K562 (cell line): Measurements from ENCODE around the gene CKLF. TPM values are rescaled to one million over a fixed set of nuclear protein-coding genes. Genes with fewer than 3 reads are reported as not detected.
A peak's percentile ranks its signal among the peaks of the same experiment; 100 is the strongest.

Experiments
- ATAC-seq: fragments of 200-7000 bp; cut with Tn5 transposase; 3 replicates; pipeline ENCODE4 v1.9.1; 2020; ENCODE audit warnings: moderate library complexity
- BruUV-seq: library from RNA; stranded (reverse); fragments of 400-500 nt; replicated peaks from 2 replicates; lab custom pipeline; 2021; lab: Mats Ljungman, UMichigan
- CTCF ChIA-PET: fragments of 300-600 bp; formaldehyde crosslinking; extraction: SDS; loops from one replicate; lab custom pipeline; 2021; ENCODE audit warnings: low intra/inter-chr PET ratio; lab: Yijun Ruan, JAX
- POLR2A ChIA-PET: fragments of 300-600, 350-650 bp; sonication (Branson Sonifier 250); formaldehyde crosslinking; extraction: SDS; loops from one replicate; lab custom pipeline; 2021; ENCODE audit warnings: antibody characterized with exemption, inconsistent platforms; lab: Yijun Ruan, JAX
- DNase-seq, 4 experiments: peaks; one replicate each; pipeline versions ENCODE4 v3.0.0 to v3.0.0-alpha.2; 2011 to 2018; ENCODE audit warnings: low spot score in 3 of 4, mixed read lengths in 3 of 4; ENCODE audit errors: extremely low read depth in 1 of 4
- FAIRE-seq: peaks from 2 replicates; lab custom pipeline; 2011; peaks lifted over from hg19 to GRCh38; lab: Jason Lieb, UNC
- H2AFZ ChIP-seq: 2 replicates; pipeline ENCODE4 v1.6.0; 2011; ENCODE audit warnings: low read depth, low read length, control low read depth, inconsistent platforms
- H3K27ac ChIP-seq: fragments of 200-600 bp; 3 replicates; pipeline ENCODE4 v1.8.0; 2011; ENCODE audit warnings: low read depth, mild to moderate bottlenecking, control low read depth, inconsistent platforms, low read length, moderate library complexity, mixed read lengths; ENCODE audit errors: extremely low read depth
- H3K27me3 ChIP-seq, 2 experiments: fragments of 300-600 bp in 1 of 2; 2 replicates in 1 of 2; 3 replicates in 1 of 2; pipeline versions ENCODE4 v1.6.0 to v1.8.0; 2011; ENCODE audit warnings: inconsistent platforms in 2 of 2, low read length in 2 of 2, mild to moderate bottlenecking in 1 of 2, mixed read lengths in 1 of 2, moderate library complexity in 1 of 2; ENCODE audit not compliant: control insufficient read depth in 2 of 2, insufficient read depth in 2 of 2
- H3K36me3 ChIP-seq: fragments of 300-600 bp; 3 replicates; pipeline ENCODE4 v1.8.0; 2011; ENCODE audit warnings: mild to moderate bottlenecking, low read length, inconsistent platforms; ENCODE audit not compliant: control insufficient read depth, insufficient read depth
- H3K4me1 ChIP-seq, 2 experiments: fragments of 200-600 bp in 1 of 2; replicated peaks in 1 of 2; 2 replicates in 1 of 2; 3 replicates in 1 of 2; pipeline versions ENCODE4 v1.5.1 to v1.8.0; 2011; ENCODE audit warnings: inconsistent platforms in 2 of 2, low read length in 2 of 2, mild to moderate bottlenecking in 1 of 2, mixed read lengths in 1 of 2, moderate library complexity in 1 of 2; ENCODE audit not compliant: control insufficient read depth in 2 of 2, insufficient read depth in 2 of 2
- H3K4me2 ChIP-seq: 2 replicates; pipeline ENCODE4 v1.6.1; 2011; ENCODE audit warnings: low read length, control low read depth, inconsistent platforms, mixed read lengths; ENCODE audit not compliant: insufficient read depth
- H3K4me3 ChIP-seq: fragments of 200-600 bp; sonication (generic), shearing (Covaris generic); 2 replicates; pipeline ENCODE4 v1.5.1; 2016; ENCODE audit warnings: control low read depth, inconsistent platforms
- H3K79me2 ChIP-seq: fragments of 200-600 bp; 3 replicates; pipeline ENCODE4 v1.8.0; 2011; ENCODE audit warnings: low read length, inconsistent platforms; ENCODE audit not compliant: control insufficient read depth, insufficient read depth
- H3K9ac ChIP-seq, 2 experiments: 2 replicates each; pipeline versions ENCODE4 v1.6.0 to v1.6.1; 2011; ENCODE audit warnings: low read depth in 2 of 2, low read length in 2 of 2, control low read depth in 1 of 2, inconsistent platforms in 1 of 2, mild to moderate bottlenecking in 1 of 2, mixed read lengths in 1 of 2; ENCODE audit not compliant: insufficient read depth in 1 of 2
- H3K9me1 ChIP-seq: one replicate; pipeline ENCODE4 v1.6.0; 2011; ENCODE audit warnings: inconsistent platforms, mild to moderate bottlenecking, low read length, moderate library complexity; ENCODE audit not compliant: control insufficient read depth, insufficient read depth
- H3K9me3 ChIP-seq: replicated peaks from 2 replicates; pipeline ENCODE4 v1.5.1; 2011; ENCODE audit warnings: low read depth, low read length, inconsistent platforms; ENCODE audit not compliant: control insufficient read depth, insufficient read depth
- H4K20me1 ChIP-seq: replicated peaks from 2 replicates; pipeline ENCODE4 v1.6.1; 2011; ENCODE audit warnings: low read length, inconsistent platforms, mixed read lengths; ENCODE audit not compliant: control insufficient read depth, insufficient read depth
- CHD1 ChIP-seq: fragments of 200-600 bp; sonication (generic); IDR thresholded peaks from one replicate; pipeline ENCODE4 v1.6.1; 2012; ENCODE audit warnings: mild to moderate bottlenecking, moderate library complexity, low read length, inconsistent platforms
- EGR1 ChIP-seq: fragments of 450-650 bp; conservative IDR thresholded peaks from 2 replicates; pipeline ENCODE4 v1.6.1; 2017; ENCODE audit warnings: mild to moderate bottlenecking
- GABPB1 ChIP-seq: sonication (generic); formaldehyde crosslinking; IDR thresholded peaks from 2 replicates; pipeline ENCODE4 v1.8.0; 2022; ENCODE audit warnings: mild to moderate bottlenecking, missing genetic modification reagents
- HNRNPUL1 ChIP-seq: fragments of 200-400 bp; formaldehyde crosslinking; IDR thresholded peaks from 2 replicates; pipeline ENCODE4 v1.6.1; 2017; ENCODE audit warnings: low read length
- MXI1 ChIP-seq: IDR thresholded peaks from 2 replicates; pipeline ENCODE4 v1.6.1; 2011; ENCODE audit warnings: low read depth, mild to moderate bottlenecking, improper control_type of control experiment, low read length
- NFYB ChIP-seq: IDR thresholded peaks from 2 replicates; pipeline ENCODE4 v1.6.1; 2011; ENCODE audit warnings: mild to moderate bottlenecking, moderate library complexity; ENCODE audit not compliant: insufficient read length; ENCODE audit errors: extremely low read depth
- PHB ChIP-seq: fragments of 250-450 bp; sonication (Bioruptor Pico); IDR thresholded peaks from 2 replicates; pipeline ENCODE4 v1.5.0; 2021
- SAFB2 ChIP-seq: fragments of 200-400 bp; formaldehyde crosslinking; IDR thresholded peaks from 2 replicates; pipeline ENCODE4 v1.6.1; 2018; ENCODE audit warnings: borderline replicate concordance, low read length, low read depth, moderate library complexity; ENCODE audit not compliant: severe bottlenecking
- SNIP1 ChIP-seq: fragments of 450-650 bp; IDR thresholded peaks from 2 replicates; pipeline ENCODE4 v1.7.1; 2017; ENCODE audit warnings: low read depth, mild to moderate bottlenecking
- SREBF1 ChIP-seq: fragments of 150-350 bp; IDR thresholded peaks from 2 replicates; pipeline ENCODE4 v1.6.1; 2014; ENCODE audit warnings: antibody characterized with exemption, low read depth, low read length, borderline replicate concordance
- ZNF444 ChIP-seq: fragments of 250-450 bp; sonication (Bioruptor Pico); IDR thresholded peaks from 2 replicates; pipeline ENCODE4 v1.4.0; 2020; ENCODE audit warnings: mild to moderate bottlenecking, moderate library complexity
- WGBS: fragments of 100-300 bp; shearing (Covaris generic); methylation state at CpG from one replicate; pipeline ENCODE4 v1.1.6; 2016; ENCODE audit warnings: low coverage, mixed read lengths; ENCODE audit not compliant: insufficient coverage; ENCODE audit errors: missing lambda C conversion rate; 5-methylcytosine and 5-hydroxymethylcytosine counted together
- in situ Hi-C: fragments of 300-500 bp; cut with MboI; formaldehyde crosslinking; loops from 4 replicates; pipeline ENCODE4 v1.15.0; 2018; ENCODE audit warnings: inconsistent platforms, mixed read lengths
- intact Hi-C: fragments of 100-400 bp; cut with micrococcal nuclease; formaldehyde crosslinking; loops from 2 replicates; pipeline ENCODE4 v1.14.2; 2022
- polyA plus RNA-seq, 8 experiments: library from polyadenylated mRNA; depleted of rRNA in 4 of 8; stranded (reverse) in 5 of 8; unstranded in 3 of 8; fragments of >200 nt; fragmentation: Nextera tagmentation in 2 of 8; fragmentation: Illumina TruSeq in 1 of 8; extraction: Ambion mirVana in 2 of 8; extraction: Trizol in 1 of 8; gene quantifications; 2 replicates each; pipeline versions ENCODE4 v1.2.1 to v1.2.3, GENCODE V29; 2011 to 2014; ENCODE audit warnings: inconsistent platforms in 1 of 8, missing spikeins in 1 of 8
- total RNA-seq, 7 experiments: library from RNA; depleted of rRNA in 6 of 7; stranded (reverse); fragments of >200 nt in 6 of 7; fragmentation: Illumina TruSeq in 2 of 7; extraction: Trizol in 2 of 7; gene quantifications; 2 replicates each; pipeline versions ENCODE4 v1.2.1 to v1.2.3, GENCODE V29; 2011 to 2021; ENCODE audit warnings: low replicate concordance in 1 of 7
- TF ChIP-seq, protein P1 (sequence below): IDR thresholded peaks from 2 replicates; pipeline ENCODE4 v1.6.1; 2012; ENCODE audit warnings: low read depth, low read length, improper control_type of control experiment, borderline replicate concordance

Gene CKLF
- total and polyA plus RNA-seq, 9 of the 15 experiments (the other 6 are each of a cell fraction or from before 2014, with no cell fraction given): 84.8 to 322 (median 118) TPM

DNA sequence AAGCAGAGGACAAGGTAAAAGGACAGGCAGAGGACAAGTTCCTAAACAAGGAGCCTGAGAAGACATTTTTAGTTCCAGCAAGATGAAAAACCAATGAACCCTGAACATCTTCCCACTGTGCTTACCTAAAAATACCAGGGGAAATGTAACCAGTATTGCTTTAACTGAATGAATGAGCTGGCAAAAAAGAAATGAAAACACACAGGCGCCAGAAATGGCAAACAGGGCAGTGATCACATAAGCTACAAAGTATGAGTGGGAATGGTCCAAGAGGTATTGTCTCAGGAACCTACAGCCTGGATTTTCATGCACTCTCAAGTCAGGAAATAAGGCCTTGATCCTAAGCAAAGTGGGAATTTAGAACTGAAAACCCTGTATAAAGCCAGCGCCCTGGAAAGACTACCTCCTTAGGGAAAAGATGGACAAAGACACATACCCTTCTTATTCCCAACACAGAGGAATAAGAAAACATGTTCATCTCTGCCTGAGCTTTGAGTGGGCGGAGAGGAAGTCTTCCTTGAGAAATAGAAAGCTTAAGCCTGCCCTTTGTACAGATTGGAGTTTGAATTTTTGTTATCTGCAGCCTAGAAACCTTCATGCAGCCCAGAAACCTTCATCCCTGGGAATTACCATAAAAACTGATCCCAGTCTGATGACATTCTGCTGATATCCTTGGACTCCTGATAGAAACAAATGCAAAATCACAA, 29.0 kb downstream of the CKLF start:
- no peak overlapping the region for H3K4me2 ChIP-seq
- DNase-seq (no peak), ATAC-seq (no peak), FAIRE-seq (no peak)
- BruUV-seq: no TSS peak
- H3K9ac ChIP-seq: no peak overlapping the region
- no peaks in the 10 kb centered on the region for H3K9me1 ChIP-seq
- 15% methylated on average over 3 of the region's 3 CpGs for WGBS
- peaks cover 0 to 9% of the 10 kb centered on the region in 2 experiments; a peak in 3 of 5 replicates for H3K4me1 ChIP-seq
- ChIA-PET POLR2A (interaction anchor here (1.0 kb wide), 2 partner anchors 9 to 12 kb away, joined by 3 to 4 read pairs; no protein-coding TSS in a partner anchor), CTCF (no interaction called here)
- intact Hi-C loops: no loop called here
- no peaks in the 10 kb centered on the region for H3K79me2 ChIP-seq
- TF ChIP-seq CHD1 (no peak), EGR1 (peak; percentile 58)
- in situ Hi-C loops: no loop called here
- no peak overlapping the region for H3K4me3 ChIP-seq
- H3K36me3 ChIP-seq: no peaks in the 10 kb centered on the region
- H4K20me1 ChIP-seq: no peaks in the 10 kb centered on the region
- H3K9me3 ChIP-seq: no peaks in the 10 kb centered on the region
- no peak overlapping the region for H2AFZ ChIP-seq
- no peak overlapping the region for H3K27ac ChIP-seq
- H3K27me3 ChIP-seq: peaks cover 4 to 16% of the 10 kb centered on the region in 2 experiments; a peak in 4 of 5 replicates

DNA sequence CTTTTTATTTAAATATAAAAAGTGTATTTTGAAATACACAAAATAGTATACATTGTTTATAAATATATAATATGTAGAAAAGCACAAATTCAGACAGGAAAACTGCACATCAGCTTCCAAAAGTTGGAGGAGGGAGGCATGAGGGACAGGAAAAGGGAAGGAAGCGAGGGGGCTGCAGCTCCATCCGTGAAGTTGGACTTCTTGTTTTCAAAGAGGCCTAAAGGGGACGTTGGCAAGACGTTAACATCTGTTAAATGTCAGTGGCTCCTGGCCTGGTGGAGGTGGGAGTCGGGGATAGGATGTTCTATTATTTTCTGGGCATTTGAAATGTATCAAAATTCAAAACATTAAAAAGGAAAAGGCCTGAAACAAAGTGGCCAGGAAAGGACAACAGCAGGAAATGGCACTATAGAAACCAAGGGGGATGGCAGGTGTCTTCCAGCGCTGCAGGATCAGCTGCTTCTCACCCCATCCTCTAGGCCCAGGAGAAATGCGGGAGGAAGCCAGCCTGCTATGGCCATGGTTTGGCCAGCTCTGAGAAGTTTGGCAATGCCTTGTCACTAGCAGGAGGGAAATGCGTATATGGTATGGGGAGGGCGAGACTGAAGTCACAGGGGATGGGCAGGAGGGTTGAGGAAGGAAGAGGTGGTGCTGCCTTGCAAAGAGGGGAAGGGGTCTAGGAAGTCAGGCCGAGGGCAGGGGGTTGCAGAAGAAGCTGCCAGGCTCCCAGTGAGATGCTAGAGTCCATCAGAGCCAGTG, 33.3 kb downstream of the CKLF start:
- H3K4me1 ChIP-seq: no peaks in the 10 kb centered on the region; a peak in 1 of 5 replicates
- no peak for TF ChIP-seq SREBF1
- no peak for TF ChIP-seq NFYB
- TF ChIP-seq ZNF444 (CRISPR knock-in tag): no peak
- TF ChIP-seq SAFB2: no peak
- no peak for TF ChIP-seq GABPB1 (CRISPR knock-in tag)
- TF ChIP-seq HNRNPUL1: no peak
- no peak for TF ChIP-seq MXI1
- TF ChIP-seq PHB (CRISPR knock-in tag): no peak
- TF ChIP-seq SNIP1: no peak
- TF ChIP-seq, protein P1, sequence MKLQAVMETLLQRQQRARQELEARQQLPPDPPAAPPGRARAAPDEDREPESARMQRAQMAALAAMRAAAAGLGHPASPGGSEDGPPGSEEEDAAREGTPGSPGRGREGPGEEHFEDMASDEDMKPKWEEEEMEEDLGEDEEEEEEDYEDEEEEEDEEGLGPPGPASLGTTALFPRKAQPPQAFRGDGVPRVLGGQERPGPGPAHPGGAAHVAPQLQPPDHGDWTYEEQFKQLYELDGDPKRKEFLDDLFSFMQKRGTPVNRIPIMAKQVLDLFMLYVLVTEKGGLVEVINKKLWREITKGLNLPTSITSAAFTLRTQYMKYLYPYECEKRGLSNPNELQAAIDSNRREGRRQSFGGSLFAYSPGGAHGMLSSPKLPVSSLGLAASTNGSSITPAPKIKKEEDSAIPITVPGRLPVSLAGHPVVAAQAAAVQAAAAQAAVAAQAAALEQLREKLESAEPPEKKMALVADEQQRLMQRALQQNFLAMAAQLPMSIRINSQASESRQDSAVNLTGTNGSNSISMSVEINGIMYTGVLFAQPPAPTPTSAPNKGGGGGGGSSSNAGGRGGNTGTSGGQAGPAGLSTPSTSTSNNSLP: no peak

More for the DNA sequence above, 33.3 kb downstream of the CKLF start:
- in situ Hi-C loops (no loop called here), intact Hi-C loops (no loop called here)
- DNase-seq (no peak), FAIRE-seq (no peak), ATAC-seq (no peak)
- Histone ChIP-seq H3K4me3 (no peak overlapping the region), H3K9me3 (no peaks in the 10 kb centered on the region), H3K27me3 (no peaks in the 10 kb centered on the region), H3K36me3 (no peaks in the 10 kb centered on the region), H3K9me1 (no peaks in the 10 kb centered on the region), H3K27ac (no peak overlapping the region), H2AFZ (no peak overlapping the region), H3K4me2 (no peak overlapping the region), H4K20me1 (no peaks in the 10 kb centered on the region), H3K9ac (no peak overlapping the region), H3K79me2 (no peaks in the 10 kb centered on the region)
- POLR2A ChIA-PET: interaction anchor here (0.6 kb wide), 1 partner anchor 9 kb away, joined by 3 read pairs; no protein-coding TSS in a partner anchor
- 33% methylated on average over 10 of the region's 10 CpGs for WGBS
- CTCF ChIA-PET: no interaction called here
- BruUV-seq: no TSS peak
